Transverse colon (tissue), 3 donors: Measurements from ENCODE around the gene VPS8.

Experiments
- CTCF ChIP-seq, 5 experiments: fragments of 200-600 bp in 3 of 5; fragments of 450-650 bp in 2 of 5; sonication (generic) in 3 of 5; IDR thresholded peaks; 1 replicate in 2 of 5; 2 replicates in 3 of 5; pipeline ENCODE4 v1.5.1; 2016 to 2017; ENCODE audit warnings: antibody characterized with exemption in 5 of 5, inconsistent platforms in 3 of 5, mild to moderate bottlenecking in 2 of 5, moderate library complexity in 1 of 5
- EP300 ChIP-seq: sonication (generic); formaldehyde crosslinking; IDR thresholded peaks from one replicate; pipeline ENCODE4 v1.6.1; 2017; ENCODE audit warnings: antibody characterized with exemption, low read depth
- POLR2A ChIP-seq: fragments of 450-650 bp; IDR thresholded peaks from one replicate; pipeline ENCODE4 v1.6.1; 2016; ENCODE audit warnings: antibody characterized with exemption, mild to moderate bottlenecking, moderate library complexity

GRCh38 chr3:184911570-184911969, 99.6 kb downstream of the VPS8 start:
- TF ChIP-seq POLR2A: no peak
- no peak for TF ChIP-seq CTCF (IDR thresholded peaks at IDR 0.05)
- no peak for TF ChIP-seq EP300
